HepG2 (cell line): Measurements from ENCODE around the gene CISD3. TPM values are rescaled to one million over a fixed set of nuclear protein-coding genes. Genes with fewer than 3 reads are reported as not detected.

Experiments
- DNMT3B ChIP-seq: conservative IDR thresholded peaks from 2 replicates; pipeline ENCODE4 v1.6.1; 2016; ENCODE audit warnings: missing biosample characterization, control low read depth
- NR2F1 ChIP-seq, 2 experiments: fragments of 450-650 bp in 1 of 2; formaldehyde crosslinking in 1 of 2; IDR thresholded peaks; 2 replicates each; pipeline versions ENCODE4 v1.5.0 to v1.6.1; 2016 to 2020; ENCODE audit warnings: mild to moderate bottlenecking in 1 of 2, missing compliant biosample characterization in 1 of 2, missing genetic modification reagents in 1 of 2, moderate library complexity in 1 of 2
- PHF21A ChIP-seq: sonication (generic); formaldehyde crosslinking; IDR thresholded peaks from 2 replicates; pipeline ENCODE4 v1.5.0; 2020; ENCODE audit warnings: mild to moderate bottlenecking, missing genetic modification reagents
- POLR2G ChIP-seq: fragments of 200-400 bp; formaldehyde crosslinking; IDR thresholded peaks from 2 replicates; pipeline ENCODE4 v1.6.1; 2018; ENCODE audit warnings: mild to moderate bottlenecking, low read depth, low read length, moderate library complexity
- RBFOX2 ChIP-seq: fragments of 200-400 bp; formaldehyde crosslinking; IDR thresholded peaks from 2 replicates; pipeline ENCODE4 v1.6.1; 2017; ENCODE audit warnings: low read depth, mild to moderate bottlenecking, low read length
- RFX1 ChIP-seq: fragments of 450-650 bp; IDR thresholded peaks from 2 replicates; pipeline ENCODE4 v1.6.1; 2017
- TOPORS ChIP-seq: sonication (generic); formaldehyde crosslinking; IDR thresholded peaks from 2 replicates; pipeline ENCODE4 v1.8.0; 2023; ENCODE audit warnings: mild to moderate bottlenecking, missing genetic modification reagents
- ZBTB1 ChIP-seq: sonication (generic); formaldehyde crosslinking; IDR thresholded peaks from 2 replicates; pipeline ENCODE4 v1.4.0; 2020; ENCODE audit warnings: missing genetic modification reagents, borderline replicate concordance
- ZNF235 ChIP-seq: sonication (generic); formaldehyde crosslinking; IDR thresholded peaks from 2 replicates; pipeline ENCODE4 v1.8.1; 2023; ENCODE audit warnings: mild to moderate bottlenecking, missing genetic modification reagents, borderline replicate concordance
- ZNF44 ChIP-seq: sonication (generic); formaldehyde crosslinking; IDR thresholded peaks from 2 replicates; pipeline ENCODE4 v1.5.1; 2020; ENCODE audit warnings: mild to moderate bottlenecking, missing genetic modification reagents
- ZNF605 ChIP-seq: sonication (generic); formaldehyde crosslinking; IDR thresholded peaks from 2 replicates; pipeline ENCODE4 v1.8.0; 2022; ENCODE audit warnings: mild to moderate bottlenecking, missing genetic modification reagents
- ZNF619 ChIP-seq: sonication (generic); formaldehyde crosslinking; IDR thresholded peaks from 2 replicates; pipeline ENCODE4 v1.4.0; 2020; ENCODE audit warnings: mild to moderate bottlenecking, missing genetic modification reagents
- ZNF782 ChIP-seq: sonication (generic); formaldehyde crosslinking; IDR thresholded peaks from 2 replicates; pipeline ENCODE4 v1.4.0; 2020; ENCODE audit warnings: missing genetic modification reagents, mild to moderate bottlenecking, borderline replicate concordance
- ZNF83 ChIP-seq: sonication (generic); formaldehyde crosslinking; IDR thresholded peaks from 2 replicates; pipeline ENCODE4 v1.4.0; 2020; ENCODE audit warnings: missing genetic modification reagents, mild to moderate bottlenecking, borderline replicate concordance
- polyA plus RNA-seq, 8 experiments: library from polyadenylated mRNA; depleted of rRNA in 3 of 8; stranded (reverse) in 7 of 8; unstranded in 1 of 8; fragments of >200 nt; fragmentation: Illumina TruSeq in 4 of 8; extraction: Trizol in 4 of 8; gene quantifications; 2 replicates each; pipeline versions ENCODE4 v1.2.1 to v1.2.3, GENCODE V29; 2011 to 2016; ENCODE audit warnings: low read depth in 4 of 8, missing spikeins in 1 of 8, mixed read lengths in 1 of 8; ENCODE audit not compliant: insufficient read depth in 1 of 8
- total RNA-seq, 5 experiments: library from RNA; depleted of rRNA; stranded (reverse); fragments of >200 nt; fragmentation: Illumina TruSeq; extraction: Trizol; gene quantifications; 2 replicates each; pipeline ENCODE4 v1.2.3, GENCODE V29; 2016; ENCODE audit warnings: low read depth in 1 of 5
- TF ChIP-seq, protein P1 (sequence below): sonication (generic); formaldehyde crosslinking; IDR thresholded peaks from 2 replicates; pipeline ENCODE4 v1.5.1; 2020; ENCODE audit warnings: missing genetic modification reagents, mild to moderate bottlenecking, borderline replicate concordance
- TF ChIP-seq, protein P2 (sequence below): sonication (generic); formaldehyde crosslinking; IDR thresholded peaks from 2 replicates; pipeline ENCODE4 v1.8.0; 2022; ENCODE audit warnings: missing genetic modification reagents, mild to moderate bottlenecking, borderline replicate concordance
- TF ChIP-seq, protein P3 (sequence below): sonication (generic); formaldehyde crosslinking; IDR thresholded peaks from 2 replicates; pipeline ENCODE4 v1.4.0; 2020; ENCODE audit warnings: missing genetic modification reagents
- TF ChIP-seq, protein P4 (sequence below): sonication (generic); formaldehyde crosslinking; IDR thresholded peaks from 2 replicates; pipeline ENCODE4 v1.4.0; 2020; ENCODE audit warnings: mild to moderate bottlenecking, missing genetic modification reagents, borderline replicate concordance
- TF ChIP-seq, protein P5 (sequence below): sonication (generic); formaldehyde crosslinking; IDR thresholded peaks from 2 replicates; pipeline ENCODE4 v1.4.0; 2020; ENCODE audit warnings: low read depth, mild to moderate bottlenecking, missing genetic modification reagents
- TF ChIP-seq, protein P6 (sequence below): sonication (generic); formaldehyde crosslinking; IDR thresholded peaks from 2 replicates; pipeline ENCODE4 v1.5.0; 2020; ENCODE audit warnings: missing genetic modification reagents

CISD3 gene
- total and polyA plus RNA-seq, 2 of the 13 experiments (the other 11 are each of a cell fraction or from before 2014, with no cell fraction given) = 30.0 to 34.1 TPM

DNA sequence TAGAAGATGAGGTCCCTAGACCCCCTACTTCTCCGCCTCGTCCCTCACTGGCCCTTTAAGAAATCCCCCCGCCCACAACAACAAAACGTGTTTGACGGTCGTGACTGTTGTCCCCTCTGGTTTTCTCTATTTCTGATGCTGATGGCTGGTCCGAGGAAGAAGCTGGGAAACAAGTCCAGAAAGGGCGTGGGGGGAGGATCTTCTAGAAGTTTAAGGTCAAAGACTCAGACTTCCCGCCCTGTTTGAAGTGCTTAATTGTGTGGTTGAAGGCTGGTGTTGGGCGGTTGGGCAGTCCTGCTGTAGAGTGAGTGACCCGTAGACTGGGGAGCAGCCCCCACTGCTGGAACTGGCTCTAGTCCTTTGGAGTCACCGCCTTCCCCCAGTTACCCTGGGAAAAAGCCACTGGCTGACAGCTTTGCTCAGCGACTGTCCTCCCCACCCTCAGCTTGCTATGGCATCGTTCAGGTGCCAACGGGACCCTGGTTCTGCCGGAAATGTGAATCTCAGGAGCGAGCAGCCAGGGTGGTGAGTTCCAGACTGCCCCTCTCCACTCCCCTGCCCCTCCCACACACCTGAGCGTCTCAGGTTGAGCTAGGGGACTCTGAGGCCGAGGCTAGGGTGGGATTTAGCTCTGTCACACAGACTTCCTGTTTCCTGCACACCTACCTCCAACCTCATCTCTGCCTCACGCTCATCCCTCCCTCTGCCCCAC is 23.5 kb upstream of the CISD3 start (continued):
- TF ChIP-seq, protein P1, sequence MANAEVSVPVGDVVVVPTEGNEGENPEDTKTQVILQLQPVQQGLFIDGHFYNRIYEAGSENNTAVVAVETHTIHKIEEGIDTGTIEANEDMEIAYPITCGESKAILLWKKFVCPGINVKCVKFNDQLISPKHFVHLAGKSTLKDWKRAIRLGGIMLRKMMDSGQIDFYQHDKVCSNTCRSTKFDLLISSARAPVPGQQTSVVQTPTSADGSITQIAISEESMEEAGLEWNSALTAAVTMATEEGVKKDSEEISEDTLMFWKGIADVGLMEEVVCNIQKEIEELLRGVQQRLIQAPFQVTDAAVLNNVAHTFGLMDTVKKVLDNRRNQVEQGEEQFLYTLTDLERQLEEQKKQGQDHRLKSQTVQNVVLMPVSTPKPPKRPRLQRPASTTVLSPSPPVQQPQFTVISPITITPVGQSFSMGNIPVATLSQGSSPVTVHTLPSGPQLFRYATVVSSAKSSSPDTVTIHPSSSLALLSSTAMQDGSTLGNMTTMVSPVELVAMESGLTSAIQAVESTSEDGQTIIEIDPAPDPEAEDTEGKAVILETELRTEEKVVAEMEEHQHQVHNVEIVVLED (CRISPR knock-in tag) = peak; percentile 9; the same call in 1 of the 2 replicates
- TF ChIP-seq ZNF44 (0 out of 2 replicates have a peak, but pooled peaks have one; percentile 57), ZNF235 (CRISPR knock-in tag) (no peak), POLR2G (peak; percentile 26; the same call in 1 of the 2 replicates), RBFOX2 (peak; percentile 45), DNMT3B (CRISPR knock-in tag) (no peak), PHF21A (0 out of 2 replicates have a peak, but pooled peaks have one; percentile 9), NR2F1 (CRISPR knock-in tag; IDR thresholded peaks at IDR 0.05) (no peak), ZNF619 (peak; percentile 75; the same call in 1 of the 2 replicates), ZNF782 (CRISPR knock-in tag) (0 out of 2 replicates have a peak, but pooled peaks have one; percentile 40), ZBTB1 (CRISPR knock-in tag) (no peak), RFX1 (no peak), ZNF605 (peak; percentile 69; the same call in 1 of the 2 replicates), TOPORS (CRISPR knock-in tag) (0 out of 2 replicates have a peak, but pooled peaks have one; percentile 57), ZNF83 (0 out of 2 replicates have a peak, but pooled peaks have one; percentile 35)
- TF ChIP-seq, protein P2, sequence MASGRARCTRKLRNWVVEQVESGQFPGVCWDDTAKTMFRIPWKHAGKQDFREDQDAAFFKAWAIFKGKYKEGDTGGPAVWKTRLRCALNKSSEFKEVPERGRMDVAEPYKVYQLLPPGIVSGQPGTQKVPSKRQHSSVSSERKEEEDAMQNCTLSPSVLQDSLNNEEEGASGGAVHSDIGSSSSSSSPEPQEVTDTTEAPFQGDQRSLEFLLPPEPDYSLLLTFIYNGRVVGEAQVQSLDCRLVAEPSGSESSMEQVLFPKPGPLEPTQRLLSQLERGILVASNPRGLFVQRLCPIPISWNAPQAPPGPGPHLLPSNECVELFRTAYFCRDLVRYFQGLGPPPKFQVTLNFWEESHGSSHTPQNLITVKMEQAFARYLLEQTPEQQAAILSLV (CRISPR knock-in tag) = no peak
- TF ChIP-seq, protein P3, sequence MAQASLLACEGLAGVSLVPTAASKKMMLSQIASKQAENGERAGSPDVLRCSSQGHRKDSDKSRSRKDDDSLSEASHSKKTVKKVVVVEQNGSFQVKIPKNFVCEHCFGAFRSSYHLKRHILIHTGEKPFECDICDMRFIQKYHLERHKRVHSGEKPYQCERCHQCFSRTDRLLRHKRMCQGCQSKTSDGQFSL (CRISPR knock-in tag) = peak; percentile 20
- TF ChIP-seq, protein P4, sequence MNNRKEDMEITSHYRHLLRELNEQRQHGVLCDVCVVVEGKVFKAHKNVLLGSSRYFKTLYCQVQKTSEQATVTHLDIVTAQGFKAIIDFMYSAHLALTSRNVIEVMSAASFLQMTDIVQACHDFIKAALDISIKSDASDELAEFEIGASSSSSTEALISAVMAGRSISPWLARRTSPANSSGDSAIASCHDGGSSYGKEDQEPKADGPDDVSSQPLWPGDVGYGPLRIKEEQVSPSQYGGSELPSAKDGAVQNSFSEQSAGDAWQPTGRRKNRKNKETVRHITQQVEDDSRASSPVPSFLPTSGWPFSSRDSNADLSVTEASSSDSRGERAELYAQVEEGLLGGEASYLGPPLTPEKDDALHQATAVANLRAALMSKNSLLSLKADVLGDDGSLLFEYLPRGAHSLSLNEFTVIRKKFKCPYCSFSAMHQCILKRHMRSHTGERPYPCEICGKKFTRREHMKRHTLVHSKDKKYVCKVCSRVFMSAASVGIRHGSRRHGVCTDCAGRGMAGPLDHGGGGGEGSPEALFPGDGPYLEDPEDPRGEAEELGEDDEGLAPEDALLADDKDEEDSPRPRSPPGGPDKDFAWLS = peak; percentile 70; the same call in 1 of the 2 replicates
- TF ChIP-seq, protein P5, sequence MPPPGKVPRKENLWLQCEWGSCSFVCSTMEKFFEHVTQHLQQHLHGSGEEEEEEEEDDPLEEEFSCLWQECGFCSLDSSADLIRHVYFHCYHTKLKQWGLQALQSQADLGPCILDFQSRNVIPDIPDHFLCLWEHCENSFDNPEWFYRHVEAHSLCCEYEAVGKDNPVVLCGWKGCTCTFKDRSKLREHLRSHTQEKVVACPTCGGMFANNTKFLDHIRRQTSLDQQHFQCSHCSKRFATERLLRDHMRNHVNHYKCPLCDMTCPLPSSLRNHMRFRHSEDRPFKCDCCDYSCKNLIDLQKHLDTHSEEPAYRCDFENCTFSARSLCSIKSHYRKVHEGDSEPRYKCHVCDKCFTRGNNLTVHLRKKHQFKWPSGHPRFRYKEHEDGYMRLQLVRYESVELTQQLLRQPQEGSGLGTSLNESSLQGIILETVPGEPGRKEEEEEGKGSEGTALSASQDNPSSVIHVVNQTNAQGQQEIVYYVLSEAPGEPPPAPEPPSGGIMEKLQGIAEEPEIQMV (CRISPR knock-in tag) = no peak
- TF ChIP-seq, protein P6, sequence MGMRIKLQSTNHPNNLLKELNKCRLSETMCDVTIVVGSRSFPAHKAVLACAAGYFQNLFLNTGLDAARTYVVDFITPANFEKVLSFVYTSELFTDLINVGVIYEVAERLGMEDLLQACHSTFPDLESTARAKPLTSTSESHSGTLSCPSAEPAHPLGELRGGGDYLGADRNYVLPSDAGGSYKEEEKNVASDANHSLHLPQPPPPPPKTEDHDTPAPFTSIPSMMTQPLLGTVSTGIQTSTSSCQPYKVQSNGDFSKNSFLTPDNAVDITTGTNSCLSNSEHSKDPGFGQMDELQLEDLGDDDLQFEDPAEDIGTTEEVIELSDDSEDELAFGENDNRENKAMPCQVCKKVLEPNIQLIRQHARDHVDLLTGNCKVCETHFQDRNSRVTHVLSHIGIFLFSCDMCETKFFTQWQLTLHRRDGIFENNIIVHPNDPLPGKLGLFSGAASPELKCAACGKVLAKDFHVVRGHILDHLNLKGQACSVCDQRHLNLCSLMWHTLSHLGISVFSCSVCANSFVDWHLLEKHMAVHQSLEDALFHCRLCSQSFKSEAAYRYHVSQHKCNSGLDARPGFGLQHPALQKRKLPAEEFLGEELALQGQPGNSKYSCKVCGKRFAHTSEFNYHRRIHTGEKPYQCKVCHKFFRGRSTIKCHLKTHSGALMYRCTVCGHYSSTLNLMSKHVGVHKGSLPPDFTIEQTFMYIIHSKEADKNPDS (CRISPR knock-in tag) = 0 out of 2 replicates have a peak, but pooled peaks have one; percentile 39
